GM18861 (cell line): ENCODE results near the gene HOXD1.

Experiments
- ATAC-seq: cut with Tn5 transposase; IDR thresholded peaks from one replicate; pipeline ENCODE4 v1.9.1; 2021; ENCODE audit not compliant: unreplicated experiment

HOXD1 gene

GRCh38 chr2:176178757-176179295, 9.6 kb upstream of the HOXD1 start:
- ATAC-seq = no peak

DNA sequence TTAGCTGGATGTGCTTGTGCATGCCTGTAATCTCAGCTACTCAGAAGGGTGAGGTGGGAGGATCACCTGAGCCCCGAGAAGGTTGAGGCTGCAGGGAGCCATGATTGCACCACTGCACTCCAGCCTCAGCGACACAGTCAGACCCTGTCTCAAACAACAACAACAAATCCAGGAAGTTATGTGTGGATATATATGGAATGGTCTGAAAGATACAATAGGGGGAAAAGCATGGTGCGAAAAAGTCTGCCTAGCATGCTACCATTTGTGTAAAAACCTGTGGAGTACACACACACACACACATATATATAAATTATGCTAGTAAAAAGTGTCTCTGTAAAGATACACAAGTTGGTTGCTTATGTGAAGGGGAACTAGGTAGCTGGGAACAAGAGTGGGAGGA, 6.9 kb upstream of the HOXD1 start:
- no peak for ATAC-seq

- no peak for ATAC-seq
Observed at GRCh38 chr2:176182671-176183070, 5.8 kb upstream of the HOXD1 start.

DNA sequence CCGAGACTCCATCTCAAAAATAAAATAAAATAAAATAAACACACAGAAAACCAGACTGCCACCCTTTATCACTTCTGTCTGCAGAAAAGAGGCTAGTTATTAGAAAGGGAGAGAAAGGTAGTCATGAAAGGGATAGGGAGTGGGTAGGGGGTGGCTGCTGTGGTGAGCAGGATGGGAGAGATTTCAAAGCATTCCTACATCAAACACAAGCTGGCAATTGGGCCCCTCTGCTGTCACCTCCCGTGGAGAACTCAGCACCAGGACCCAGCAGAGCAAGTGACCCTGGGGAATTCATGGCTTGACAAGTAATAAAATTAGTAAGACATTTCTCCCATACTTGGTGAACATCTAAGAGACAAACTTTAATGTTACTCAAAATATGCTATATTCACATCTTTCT, 3.7 kb upstream of the HOXD1 start:
- no peak for ATAC-seq

DNA sequence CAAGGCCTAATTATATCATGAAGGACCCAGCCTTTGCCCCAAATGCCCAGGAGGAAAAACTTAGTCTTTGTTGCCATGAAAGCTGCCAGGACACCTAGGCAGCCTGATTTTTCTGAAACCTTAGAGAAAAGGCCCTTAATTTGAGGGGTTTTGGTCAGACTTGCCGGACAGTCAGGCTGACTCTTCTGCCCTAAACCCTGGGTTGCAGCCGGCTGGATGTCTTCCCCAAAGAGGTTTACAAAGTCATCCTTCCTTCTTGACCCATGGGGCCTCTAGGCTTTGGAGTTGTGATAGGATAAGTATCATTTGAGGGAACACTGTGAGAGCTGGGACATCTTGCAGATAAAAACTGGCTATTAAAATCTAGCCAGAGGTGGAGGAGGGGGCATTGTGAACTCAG, 2.4 kb upstream of the HOXD1 start:
- ATAC-seq = no peak

DNA sequence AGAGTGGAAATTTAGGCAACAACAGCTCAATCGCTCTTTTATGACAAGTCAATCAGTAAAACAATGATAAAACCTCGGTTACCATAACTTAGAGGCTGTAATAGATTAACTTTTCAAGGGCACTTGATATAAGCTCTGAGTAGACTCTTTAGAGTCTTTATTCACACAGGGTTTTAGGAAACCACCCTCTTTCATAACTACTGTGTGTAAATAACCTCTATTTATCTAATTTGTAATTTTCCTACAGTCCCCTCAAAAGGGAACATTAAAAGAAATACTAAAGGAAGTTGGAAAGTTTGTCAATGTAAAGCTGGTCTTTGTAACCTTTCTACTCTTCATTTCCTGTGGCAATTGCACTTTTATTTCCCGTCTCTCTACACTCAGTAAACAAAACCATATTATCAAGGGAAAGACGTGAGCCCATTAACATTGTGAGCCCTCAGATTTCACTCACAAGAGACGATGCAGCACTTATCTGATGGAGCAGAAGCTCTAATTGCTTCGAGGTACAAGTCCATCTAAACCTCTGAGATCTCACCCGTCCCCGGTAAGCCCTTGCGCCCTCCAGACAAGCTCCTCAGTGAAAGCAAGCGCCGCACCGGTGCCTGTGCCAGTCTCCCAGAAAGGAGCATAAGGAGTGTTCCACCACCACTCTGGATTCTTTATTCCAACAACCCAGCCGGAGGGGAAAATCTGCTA, 1.1 kb upstream of the HOXD1 start:
- no peak for ATAC-seq

GRCh38 chr2:176188774-176189680, 559 bp downstream of the HOXD1 start:
- no peak for ATAC-seq

GRCh38 chr2:176189681-176190641, 1.5 kb downstream of the HOXD1 start:
- no peak for ATAC-seq

DNA sequence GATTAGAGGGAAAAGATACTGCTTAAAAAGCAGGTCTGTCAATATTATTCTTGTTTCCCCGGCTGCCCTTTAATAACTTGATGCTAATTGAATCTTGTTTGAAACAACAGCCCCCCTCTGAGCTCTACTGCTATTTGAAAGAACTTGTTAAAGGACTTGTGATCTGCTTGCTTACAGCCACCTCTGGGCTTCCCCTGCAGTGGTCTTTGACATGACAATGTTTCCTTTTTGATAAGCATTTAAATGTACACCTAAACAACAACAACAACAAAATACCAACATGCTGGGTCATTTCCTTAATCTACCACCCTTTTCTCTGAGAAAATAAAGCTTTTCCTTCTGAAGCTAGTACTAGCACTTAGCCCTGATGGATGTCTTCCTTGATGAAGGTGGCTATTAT, 3.9 kb downstream of the HOXD1 start:
- ATAC-seq = no peak

GRCh38 chr2:176193048-176193447, 4.6 kb downstream of the HOXD1 start:
- no peak for ATAC-seq

DNA sequence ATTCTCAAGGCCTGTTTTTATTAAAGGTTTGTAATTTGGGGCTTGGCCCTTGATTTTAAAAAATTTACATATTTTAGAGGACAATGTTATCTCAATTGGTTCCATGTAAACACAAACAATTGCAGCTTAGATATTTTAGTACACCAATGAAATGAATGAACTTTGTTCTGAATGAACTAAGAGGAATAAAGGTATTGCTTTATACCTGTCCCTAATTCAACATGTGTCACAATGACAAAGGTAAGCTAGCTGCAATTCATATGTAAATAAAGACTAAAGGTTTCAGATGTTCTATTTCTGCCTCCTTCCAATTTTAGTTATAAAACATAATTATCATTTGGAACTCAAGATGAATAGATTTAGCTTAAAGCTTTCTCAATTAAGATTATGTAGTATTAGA, 11.4 kb downstream of the HOXD1 start:
- ATAC-seq = no peak

- ATAC-seq = no peak
Observed at GRCh38 chr2:176200971-176201370, 12.5 kb downstream of the HOXD1 start.

DNA sequence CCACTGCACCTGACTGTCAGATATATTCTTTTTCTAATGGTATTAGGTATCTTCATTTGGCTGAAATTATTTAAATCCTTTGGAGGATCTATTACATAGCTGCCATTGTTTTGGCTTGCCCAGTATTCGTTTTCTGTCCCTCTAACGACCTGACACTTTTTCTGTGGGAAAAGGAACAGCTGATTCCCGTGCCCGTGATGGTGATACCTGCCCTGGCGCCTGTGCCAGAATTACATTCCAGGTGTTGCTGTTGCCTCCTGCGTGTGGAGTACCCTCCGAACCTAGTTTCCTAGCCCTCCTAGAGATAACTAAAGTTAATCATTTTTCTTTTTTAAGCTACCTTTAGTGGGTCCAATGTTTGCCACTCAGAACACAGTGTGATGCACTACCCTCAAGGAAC, 14.0 kb downstream of the HOXD1 start:
- no peak for ATAC-seq

DNA sequence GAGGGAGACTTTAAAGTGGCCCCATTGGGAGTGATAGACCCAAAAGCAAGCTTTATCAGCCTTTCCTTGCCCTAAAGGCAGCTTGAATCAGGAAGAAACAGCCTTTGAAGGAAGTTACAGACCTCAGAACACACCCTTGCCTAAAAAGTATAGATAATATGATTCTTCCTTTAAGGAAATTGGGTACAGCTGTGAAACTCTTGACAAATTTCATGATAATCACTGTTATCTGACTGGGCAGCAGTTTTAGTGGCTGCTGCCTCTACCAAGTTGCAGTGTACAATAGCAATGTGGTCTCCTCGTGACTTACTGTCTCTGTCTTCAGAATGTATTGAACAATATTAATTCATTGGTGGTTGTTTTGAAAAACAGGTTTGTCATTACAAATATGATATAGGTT, 16.7 kb downstream of the HOXD1 start:
- ATAC-seq = no peak

GRCh38 chr2:176206136-176206535, 17.7 kb downstream of the HOXD1 start:
- no peak for ATAC-seq

DNA sequence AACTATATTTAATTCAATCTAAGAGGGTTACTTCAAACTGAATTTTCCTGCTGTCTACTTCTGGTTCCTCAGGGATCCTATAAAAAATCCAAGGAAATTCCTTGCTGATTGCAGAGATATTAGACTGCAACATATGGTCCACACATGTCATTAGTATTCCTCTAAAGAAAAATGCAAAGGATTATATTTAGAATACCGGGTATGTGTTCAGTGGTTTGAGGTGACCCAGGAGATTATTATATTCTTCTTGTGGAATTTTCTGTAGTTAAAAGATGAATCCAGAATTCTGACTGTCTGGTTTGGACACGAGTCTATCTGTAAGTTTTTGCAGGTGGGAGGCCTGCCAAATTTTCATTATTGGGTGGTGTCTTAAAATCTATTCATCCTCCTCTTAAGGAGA, 18.2 kb downstream of the HOXD1 start:
- ATAC-seq = no peak

DNA sequence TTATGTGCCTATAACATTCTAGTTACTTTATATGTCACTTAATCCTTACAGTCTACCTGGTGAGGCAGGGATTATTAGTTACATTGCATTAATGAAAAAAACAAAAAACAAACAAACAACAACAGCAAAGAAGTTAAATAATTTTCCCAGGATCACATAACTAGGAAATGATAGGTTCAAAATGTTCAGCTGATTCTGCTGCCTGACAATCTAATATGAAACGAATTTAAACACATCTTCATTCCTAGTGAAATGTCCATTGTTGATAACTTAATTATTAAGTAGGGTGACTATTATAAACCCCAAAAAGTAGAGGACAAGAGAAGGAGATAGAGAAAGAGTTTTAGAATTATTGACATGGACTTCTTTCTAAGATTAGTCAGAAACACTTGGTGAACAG, 22.6 kb downstream of the HOXD1 start:
- ATAC-seq = no peak

- no peak for ATAC-seq
Observed at GRCh38 chr2:176212276-176212675, 23.8 kb downstream of the HOXD1 start.

DNA sequence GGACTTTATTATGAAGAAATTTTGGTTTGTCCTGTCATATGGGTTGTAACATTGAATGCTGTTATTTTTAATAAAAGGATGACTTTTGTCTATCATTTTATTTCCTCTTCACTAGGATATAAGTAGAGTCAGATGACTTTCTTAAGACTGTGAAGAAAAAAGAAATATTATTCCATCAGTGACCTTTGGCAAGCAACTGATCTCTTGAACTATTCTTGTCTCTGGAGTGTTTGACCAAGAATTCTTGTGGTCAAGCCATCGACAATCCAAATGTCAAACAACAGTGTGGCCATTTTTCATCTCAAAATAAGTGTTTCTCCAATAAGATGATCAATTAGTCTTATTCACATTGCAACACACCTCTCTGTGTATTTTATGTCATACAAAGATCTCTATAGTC, 24.9 kb downstream of the HOXD1 start:
- no peak for ATAC-seq

GRCh38 chr2:176227874-176228273, 39.4 kb downstream of the HOXD1 start:
- no peak for ATAC-seq

DNA sequence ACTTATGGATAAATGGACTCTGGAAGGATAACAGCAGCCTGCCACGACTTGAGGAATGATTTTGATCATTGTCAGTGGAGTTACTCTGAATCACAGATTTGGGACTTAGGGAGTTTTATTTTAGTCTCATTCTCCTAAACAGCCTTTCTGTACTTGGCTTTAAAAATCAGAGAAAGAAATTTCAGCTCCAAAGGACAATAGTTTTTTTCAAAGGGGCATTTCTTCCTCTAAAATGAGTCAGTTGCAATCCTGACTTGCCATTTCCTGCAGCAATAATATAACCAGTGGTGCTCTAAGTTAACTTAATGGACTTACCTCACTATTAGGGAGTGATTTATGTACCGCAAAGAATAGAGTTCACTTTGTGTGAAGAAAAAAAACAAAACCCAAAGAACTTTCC, 45.7 kb downstream of the HOXD1 start:
- no peak for ATAC-seq
